Measurements from ENCODE around the gene ATP2B2. TPM values are rescaled to one million over a fixed set of nuclear protein-coding genes. Genes with fewer than 3 reads are reported as not detected.

ATP2B2 gene
- total RNA-seq, 1 experiment from 2014 or later = not detected

DNA sequence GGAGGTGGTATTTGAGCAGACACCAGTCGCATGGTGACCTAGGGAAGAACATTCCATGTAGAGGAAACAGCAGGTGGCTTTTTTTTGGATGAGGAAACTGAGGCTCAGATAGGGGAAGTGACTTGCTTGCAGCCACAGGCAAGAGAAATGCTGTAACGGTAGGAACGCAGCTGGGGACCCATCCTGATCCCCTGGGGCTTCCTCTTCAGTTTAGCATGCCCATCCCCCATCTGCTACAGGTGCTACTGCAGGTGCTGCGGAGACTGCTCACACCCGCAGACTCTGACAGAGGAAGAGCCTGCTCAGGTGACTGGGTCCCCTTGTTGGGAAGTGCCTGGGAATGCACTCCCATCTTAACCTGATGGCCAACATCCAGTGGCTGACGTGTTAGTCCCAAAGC lies 129.0 kb downstream of the ATP2B2 start:
- Histone ChIP-seq H3K4me3 (no peak overlapping the region), H3K27ac (no peak overlapping the region), H3K9me3 (replicated peaks) (no peaks in the 10 kb centered on the region), H3K36me3 (no peaks in the 10 kb centered on the region), H3K4me1 (no peaks in the 10 kb centered on the region), H3K27me3 (peaks cover 10% of the 10 kb centered on the region)
- no peak for DNase-seq

- Histone ChIP-seq H3K9me3 (replicated peaks) (no peaks in the 10 kb centered on the region), H3K27me3 (peaks cover 10% of the 10 kb centered on the region), H3K4me3 (no peak overlapping the region), H3K36me3 (no peaks in the 10 kb centered on the region), H3K4me1 (no peaks in the 10 kb centered on the region), H3K27ac (no peak overlapping the region)
- DNase-seq = no peak
Observed at GRCh38 chr3:10375296-10376053, 129.9 kb downstream of the ATP2B2 start.

GRCh38 chr3:10374311-10374710 lies 131.1 kb downstream of the ATP2B2 start:
- H3K27me3 ChIP-seq = peaks cover 8% of the 10 kb centered on the region
- H3K4me3 ChIP-seq = no peak overlapping the region
- no peaks in the 10 kb centered on the region for H3K4me1 ChIP-seq
- no peaks in the 10 kb centered on the region for H3K9me3 ChIP-seq (replicated peaks)
- no peak for DNase-seq
- H3K27ac ChIP-seq = no peak overlapping the region
- H3K36me3 ChIP-seq = no peaks in the 10 kb centered on the region

- no peak overlapping the region for H3K4me3 ChIP-seq
- H3K4me1 ChIP-seq = no peaks in the 10 kb centered on the region
- no peak for DNase-seq
- H3K27me3 ChIP-seq = peaks cover 3% of the 10 kb centered on the region
- no peaks in the 10 kb centered on the region for H3K9me3 ChIP-seq (replicated peaks)
- H3K27ac ChIP-seq = no peak overlapping the region
- H3K36me3 ChIP-seq = no peaks in the 10 kb centered on the region
Observed at GRCh38 chr3:10373686-10374261, 131.6 kb downstream of the ATP2B2 start.

- Histone ChIP-seq H3K27ac (no peak overlapping the region), H3K9me3 (replicated peaks) (no peaks in the 10 kb centered on the region), H3K27me3 (no peaks in the 10 kb centered on the region), H3K36me3 (no peaks in the 10 kb centered on the region), H3K4me3 (no peak overlapping the region), H3K4me1 (no peaks in the 10 kb centered on the region)
- DNase-seq = no peak
Observed at GRCh38 chr3:10371789-10372188, 133.6 kb downstream of the ATP2B2 start.

DNA sequence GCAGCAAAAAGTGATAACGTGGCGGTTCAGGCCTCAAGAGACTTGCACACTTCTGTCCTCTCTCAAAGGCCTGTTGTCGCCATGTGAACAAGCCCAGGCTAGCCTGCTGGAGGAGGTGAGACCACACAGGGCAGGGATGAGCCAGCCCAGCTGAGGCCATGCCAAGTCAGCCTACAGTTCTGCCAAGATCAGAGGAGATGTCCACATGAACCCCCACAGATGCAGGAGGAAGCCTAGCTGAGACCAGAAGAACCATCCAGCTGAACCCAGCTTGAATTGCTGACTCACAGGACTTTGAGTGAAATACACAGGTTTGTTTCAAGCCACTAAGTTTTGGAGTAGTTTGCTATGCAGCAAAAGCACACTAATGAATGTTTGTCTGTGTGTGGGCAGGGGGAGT lies 134.2 kb downstream of the ATP2B2 start:
- DNase-seq = no peak

DNA sequence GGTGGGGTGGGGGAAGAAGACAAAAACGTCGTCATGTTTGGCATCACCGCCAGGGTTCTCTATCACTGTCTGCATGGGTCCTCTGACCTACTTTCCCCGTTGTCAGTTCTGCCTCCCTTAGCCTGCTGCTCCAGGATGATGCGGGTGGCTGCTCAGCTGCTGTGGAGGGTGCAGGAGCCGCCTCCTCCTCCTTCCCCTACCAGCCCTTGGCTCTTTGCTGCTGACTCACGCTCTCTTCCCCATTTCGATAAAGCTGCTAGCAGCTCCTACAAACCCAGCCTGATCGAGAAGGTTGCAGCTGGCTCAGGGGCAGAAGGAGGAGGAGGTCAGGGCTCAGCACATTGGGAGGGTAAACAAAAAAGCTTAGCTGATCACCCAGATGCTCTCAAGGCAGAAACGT lies 135.0 kb downstream of the ATP2B2 start:
- Histone ChIP-seq H3K4me1 (no peaks in the 10 kb centered on the region), H3K9me3 (replicated peaks) (no peaks in the 10 kb centered on the region), H3K4me3 (no peak overlapping the region), H3K27ac (no peak overlapping the region), H3K36me3 (no peaks in the 10 kb centered on the region), H3K27me3 (no peaks in the 10 kb centered on the region)
- no peak for DNase-seq

More for the DNA sequence above, 134.2 kb downstream of the ATP2B2 start:
- Histone ChIP-seq H3K27me3 (no peaks in the 10 kb centered on the region), H3K4me3 (no peak overlapping the region), H3K9me3 (replicated peaks) (no peaks in the 10 kb centered on the region), H3K4me1 (no peaks in the 10 kb centered on the region), H3K36me3 (no peaks in the 10 kb centered on the region), H3K27ac (no peak overlapping the region)

GRCh38 chr3:10368512-10368911 lies 136.9 kb downstream of the ATP2B2 start:
- Histone ChIP-seq H3K4me3 (no peak overlapping the region), H3K27me3 (no peaks in the 10 kb centered on the region), H3K36me3 (no peaks in the 10 kb centered on the region), H3K9me3 (replicated peaks) (no peaks in the 10 kb centered on the region), H3K27ac (no peak overlapping the region), H3K4me1 (no peaks in the 10 kb centered on the region)
- DNase-seq = no peak

- Histone ChIP-seq H3K4me3 (no peak overlapping the region), H3K4me1 (no peaks in the 10 kb centered on the region), H3K27me3 (no peaks in the 10 kb centered on the region), H3K36me3 (no peaks in the 10 kb centered on the region), H3K9me3 (replicated peaks) (no peaks in the 10 kb centered on the region), H3K27ac (no peak overlapping the region)
- no peak for DNase-seq
Observed at GRCh38 chr3:10367506-10367905, 137.9 kb downstream of the ATP2B2 start.

DNA sequence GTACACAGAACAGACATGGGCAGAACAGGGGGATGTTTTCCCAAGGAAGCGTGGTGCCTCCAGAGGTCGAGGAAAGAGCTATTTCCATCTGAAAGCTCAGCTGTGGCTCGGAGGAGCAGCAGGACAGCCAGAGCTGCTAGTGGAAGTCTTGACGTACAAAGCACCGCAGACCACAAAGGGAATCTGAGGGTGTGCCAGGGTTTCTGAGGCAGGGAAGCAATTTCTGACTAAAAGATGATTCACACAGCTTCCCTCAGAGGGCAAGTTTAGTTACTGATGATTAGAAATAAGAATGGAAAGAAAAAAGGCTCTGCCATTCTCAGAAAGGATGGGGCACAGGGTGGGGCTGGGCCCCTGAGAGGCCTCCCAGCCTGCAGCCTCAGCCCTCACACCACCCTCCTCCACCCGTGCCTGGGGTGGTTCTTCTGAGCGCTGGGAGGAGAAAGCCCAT lies 138.7 kb downstream of the ATP2B2 start:
- Histone ChIP-seq H3K4me3 (no peak overlapping the region), H3K27me3 (no peaks in the 10 kb centered on the region; the same call in 1 of the 2 replicates), H3K9me3 (replicated peaks) (no peaks in the 10 kb centered on the region), H3K27ac (no peak overlapping the region), H3K4me1 (no peaks in the 10 kb centered on the region), H3K36me3 (no peaks in the 10 kb centered on the region)
- DNase-seq = no peak

DNA sequence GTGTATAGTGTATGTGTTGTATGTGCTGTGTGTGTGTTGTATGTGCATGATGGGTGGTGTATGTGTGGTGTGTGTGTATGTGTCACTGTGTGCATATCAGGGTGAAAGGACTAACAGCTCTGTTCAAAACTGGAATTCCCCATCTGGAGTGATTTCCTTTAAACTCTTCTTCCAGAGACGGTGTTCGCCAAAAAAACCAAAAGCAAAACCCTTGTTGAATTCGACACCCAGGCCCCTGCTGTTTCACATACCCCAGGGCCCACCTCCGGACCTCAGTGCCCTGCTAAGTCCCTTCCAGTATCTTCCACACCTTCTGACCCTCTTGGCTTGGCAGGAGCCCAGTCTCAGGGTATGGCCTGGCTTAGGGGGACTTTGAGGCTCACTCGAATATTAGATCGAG lies 139.6 kb downstream of the ATP2B2 start:
- Histone ChIP-seq H3K9me3 (replicated peaks) (no peaks in the 10 kb centered on the region), H3K4me1 (no peaks in the 10 kb centered on the region), H3K4me3 (no peak overlapping the region), H3K27ac (no peak overlapping the region), H3K27me3 (no peaks in the 10 kb centered on the region; the same call in 1 of the 2 replicates), H3K36me3 (no peaks in the 10 kb centered on the region)
- DNase-seq = no peak

DNA sequence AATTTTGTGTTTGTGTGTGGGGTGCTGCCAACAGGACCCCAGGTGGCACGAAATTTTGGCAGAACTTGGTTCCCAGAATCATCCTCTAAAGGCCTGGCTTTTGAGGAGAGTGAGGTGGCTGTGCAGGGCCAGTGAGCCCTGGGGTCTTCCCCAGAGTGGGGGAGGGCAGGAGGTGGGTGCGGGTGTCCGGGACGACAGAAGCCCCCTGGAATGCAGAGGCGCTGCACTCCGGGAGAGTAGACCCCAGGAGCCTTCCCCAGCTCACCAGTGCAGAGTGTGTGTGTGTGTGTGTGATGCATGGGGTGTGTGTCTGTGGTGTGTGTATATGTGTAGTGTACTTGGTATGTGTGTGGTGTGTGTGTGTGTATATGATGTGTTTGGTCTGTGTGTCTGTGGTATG lies 140.1 kb downstream of the ATP2B2 start:
- Histone ChIP-seq H3K4me3 (no peak overlapping the region), H3K27me3 (no peaks in the 10 kb centered on the region; the same call in 1 of the 2 replicates)

GRCh38 chr3:10364806-10365205 lies 140.6 kb downstream of the ATP2B2 start:
- no peaks in the 10 kb centered on the region; the same call in 1 of the 2 replicates for H3K27me3 ChIP-seq
- no peaks in the 10 kb centered on the region for H3K4me1 ChIP-seq
- no peak for DNase-seq
- no peak overlapping the region for H3K4me3 ChIP-seq
- no peaks in the 10 kb centered on the region for H3K36me3 ChIP-seq
- H3K9me3 ChIP-seq (replicated peaks) = no peaks in the 10 kb centered on the region
- no peak overlapping the region for H3K27ac ChIP-seq

More for the DNA sequence above, 140.1 kb downstream of the ATP2B2 start:
- Histone ChIP-seq H3K4me1 (no peaks in the 10 kb centered on the region), H3K27ac (no peak overlapping the region), H3K9me3 (replicated peaks) (no peaks in the 10 kb centered on the region), H3K36me3 (no peaks in the 10 kb centered on the region)
- no peak for DNase-seq

- H3K4me3 ChIP-seq = no peak overlapping the region
- no peak for DNase-seq
Observed at GRCh38 chr3:10363935-10364334, 141.5 kb downstream of the ATP2B2 start.

GRCh38 chr3:10361375-10361774 lies 144.0 kb downstream of the ATP2B2 start:
- no peak overlapping the region for H3K27ac ChIP-seq
- DNase-seq = peak in 1 of 2 experiments; percentile 39
- H3K4me1 ChIP-seq = peaks cover 11% of the 10 kb centered on the region; the same call in 1 of the 2 replicates
- H3K27me3 ChIP-seq = no peaks in the 10 kb centered on the region; the same call in 1 of the 2 replicates
- no peaks in the 10 kb centered on the region for H3K36me3 ChIP-seq
- no peaks in the 10 kb centered on the region for H3K9me3 ChIP-seq (replicated peaks)
- no peak overlapping the region for H3K4me3 ChIP-seq

More at GRCh38 chr3:10363935-10364334, 141.5 kb downstream of the ATP2B2 start:
- H3K36me3 ChIP-seq = no peaks in the 10 kb centered on the region
- no peak overlapping the region for H3K27ac ChIP-seq
- H3K4me1 ChIP-seq = no peaks in the 10 kb centered on the region
- H3K9me3 ChIP-seq (replicated peaks) = no peaks in the 10 kb centered on the region
- no peaks in the 10 kb centered on the region; the same call in 1 of the 2 replicates for H3K27me3 ChIP-seq
